Left lung (tissue), 10 donors: ENCODE measurements around the gene VRK2. TPM values are rescaled to one million over a fixed set of nuclear protein-coding genes. Genes with fewer than 3 reads are reported as not detected.

Experiments
- ATAC-seq: fragments of 200-7000 bp; cut with Tn5 transposase; one replicate; pipeline ENCODE4 v1.9.1; 2020; ENCODE audit warnings: moderate library complexity
- DNase-seq, 4 donors: peaks; one replicate each; pipeline ENCODE4 v3.0.0-alpha.2; 2013 to 2020
- H3K27ac ChIP-seq, 2 donors: fragments of 200-600 bp; sonication (generic) in 1 of 2; one replicate each; pipeline versions ENCODE4 v1.5.0 to v1.8.0; 2020 to 2021
- H3K27me3 ChIP-seq, 2 donors: fragments of 200-600 bp; sonication (generic) in 1 of 2; one replicate each; pipeline versions ENCODE4 v1.5.0 to v1.8.0; 2020 to 2021
- H3K36me3 ChIP-seq, 2 donors: fragments of 200-600 bp; sonication (generic) in 1 of 2; one replicate each; pipeline versions ENCODE4 v1.5.0 to v1.8.0; 2020 to 2021
- H3K4me1 ChIP-seq, 2 donors: fragments of 200-600 bp; one replicate each; pipeline ENCODE4 v1.8.0; 2021
- H3K4me3 ChIP-seq, 2 donors: fragments of 200-600 bp; sonication (generic) in 1 of 2; one replicate each; pipeline versions ENCODE4 v1.5.0 to v1.8.0; 2020 to 2021; ENCODE audit warnings: mild to moderate bottlenecking in 1 of 2
- H3K9me3 ChIP-seq, 2 donors: fragments of 200-600 bp; sonication (generic) in 1 of 2; one replicate each; pipeline versions ENCODE4 v1.5.0 to v1.8.0; 2020 to 2021
- intact Hi-C, 2 donors: fragments of 100-400 bp; cut with DNase I; formaldehyde crosslinking; loops; one replicate each; pipeline versions ENCODE4 v1.11.2 to v1.14.2; 2022
- polyA plus RNA-seq, 6 donors: library from polyadenylated mRNA; unstranded; fragments of 120-200 nt; gene quantifications; one replicate each; pipeline ENCODE4 v1.2.1, GENCODE V29; 2013; ENCODE audit not compliant: insufficient read length in 6 of 6
- total RNA-seq, 2 donors: library from RNA; stranded (reverse); fragmentation: NEBNext Ultra II Directional; extraction: Animal tissue kit (Norgen Biotek cat#: 25700); gene quantifications; one replicate each; pipeline ENCODE4 v1.2.1, GENCODE V29; 2021
- TF ChIP-seq, protein P1 (sequence below), 2 donors: fragments of 200-600 bp; sonication (generic) in 1 of 2; IDR thresholded peaks; one replicate each; pipeline versions ENCODE4 v1.5.0 to v1.8.0; 2021; ENCODE audit warnings: antibody characterized with exemption in 2 of 2
- donor health status: DM: no; HTN: yes; CAD: no.
- donor health status: DM: no; HTN: no; CAD: no.

VRK2 gene
- total and polyA plus RNA-seq, 8 donors, result 18.2 to 28.0 (median 24.1) TPM

- Histone ChIP-seq H3K27me3 (no peaks in the 10 kb centered on the region), H3K36me3 (peaks cover 0 to under 1% of the 10 kb centered on the region in 2 donors), H3K9me3 (no peaks in the 10 kb centered on the region), H3K4me1 (peaks cover 4 to 39% of the 10 kb centered on the region in 2 donors), H3K27ac (no peak overlapping the region), H3K4me3 (no peak overlapping the region)
- intact Hi-C loops, result no loop called here
- ATAC-seq (no peak), DNase-seq (no peak)
- TF ChIP-seq, protein P1, sequence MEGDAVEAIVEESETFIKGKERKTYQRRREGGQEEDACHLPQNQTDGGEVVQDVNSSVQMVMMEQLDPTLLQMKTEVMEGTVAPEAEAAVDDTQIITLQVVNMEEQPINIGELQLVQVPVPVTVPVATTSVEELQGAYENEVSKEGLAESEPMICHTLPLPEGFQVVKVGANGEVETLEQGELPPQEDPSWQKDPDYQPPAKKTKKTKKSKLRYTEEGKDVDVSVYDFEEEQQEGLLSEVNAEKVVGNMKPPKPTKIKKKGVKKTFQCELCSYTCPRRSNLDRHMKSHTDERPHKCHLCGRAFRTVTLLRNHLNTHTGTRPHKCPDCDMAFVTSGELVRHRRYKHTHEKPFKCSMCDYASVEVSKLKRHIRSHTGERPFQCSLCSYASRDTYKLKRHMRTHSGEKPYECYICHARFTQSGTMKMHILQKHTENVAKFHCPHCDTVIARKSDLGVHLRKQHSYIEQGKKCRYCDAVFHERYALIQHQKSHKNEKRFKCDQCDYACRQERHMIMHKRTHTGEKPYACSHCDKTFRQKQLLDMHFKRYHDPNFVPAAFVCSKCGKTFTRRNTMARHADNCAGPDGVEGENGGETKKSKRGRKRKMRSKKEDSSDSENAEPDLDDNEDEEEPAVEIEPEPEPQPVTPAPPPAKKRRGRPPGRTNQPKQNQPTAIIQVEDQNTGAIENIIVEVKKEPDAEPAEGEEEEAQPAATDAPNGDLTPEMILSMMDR (IDR thresholded peaks at IDR 0.05), result no peak
These were observed 2.5 kb upstream of the VRK2 start for GRCh38 chr2:58044145-58044544.

- ATAC-seq (no peak), DNase-seq (peak in 1 of 4 donors; percentile 38)
- Histone ChIP-seq H3K27ac (peak overlapping the region; percentile 96 to 99), H3K27me3 (no peaks in the 10 kb centered on the region), H3K4me1 (peaks cover 4 to 35% of the 10 kb centered on the region in 2 donors), H3K4me3 (peak overlapping the region; percentile 67 to 78), H3K9me3 (no peaks in the 10 kb centered on the region), H3K36me3 (peaks cover 0 to 6% of the 10 kb centered on the region in 2 donors)
- TF ChIP-seq, protein P1 (IDR thresholded peaks at IDR 0.05), result no peak
- intact Hi-C loops, result no loop called here
These were observed 849 bp upstream of the VRK2 start for GRCh38 chr2:58045580-58046334.

DNA sequence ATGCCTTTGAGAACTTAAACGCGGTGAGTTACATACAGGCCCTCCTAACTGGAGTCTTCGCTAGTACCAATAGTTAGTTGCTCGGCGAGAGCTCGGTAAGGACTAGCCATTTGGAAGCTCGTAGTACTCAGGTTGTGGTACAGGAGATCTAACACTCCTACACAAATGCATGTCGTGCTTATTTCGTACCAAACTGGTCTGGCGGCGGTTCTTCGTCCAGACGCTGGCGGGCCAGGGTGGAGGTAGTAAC lies 346 bp upstream of the VRK2 start:
- no peak for DNase-seq

DNA sequence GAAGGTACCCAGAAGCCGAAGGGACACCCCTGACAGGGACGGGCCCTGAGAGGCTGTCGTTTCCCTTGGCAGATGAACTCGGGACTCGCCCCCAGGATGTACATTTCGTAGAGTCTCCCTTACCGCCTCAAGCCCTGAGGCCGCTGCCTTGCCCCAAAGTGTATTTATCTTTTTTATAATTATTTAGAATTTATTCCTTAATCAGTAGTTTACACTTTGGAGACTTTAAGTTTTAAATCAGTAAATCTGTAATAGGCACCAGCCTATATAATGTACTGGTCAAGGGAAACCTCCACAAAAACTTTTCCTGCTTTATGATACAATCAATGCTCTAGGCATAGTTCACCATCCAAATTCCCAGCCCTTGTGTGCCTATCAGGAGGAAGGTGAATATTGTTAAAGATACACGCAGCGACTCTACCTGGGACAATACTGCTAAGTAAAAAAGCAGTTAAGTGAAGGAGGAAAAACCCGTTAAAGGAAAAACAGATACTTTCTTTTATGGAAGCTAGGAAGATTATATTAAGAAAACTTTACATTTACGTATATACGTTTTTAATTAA lies 848 bp downstream of the VRK2 start:
- no peak for DNase-seq

More for the DNA sequence above, 346 bp upstream of the VRK2 start:
- intact Hi-C loops, result no loop called here
- H3K4me1 ChIP-seq, result peaks cover 4 to 35% of the 10 kb centered on the region in 2 donors
- peak overlapping the region; percentile 67 to 78 for H3K4me3 ChIP-seq
- TF ChIP-seq, protein P1 (IDR thresholded peaks at IDR 0.05), result no peak
- H3K27me3 ChIP-seq, result no peaks in the 10 kb centered on the region
- ATAC-seq, result peak; percentile 51
- H3K27ac ChIP-seq, result peak overlapping the region; percentile 96 to 99
- peaks cover 0 to 6% of the 10 kb centered on the region in 2 donors for H3K36me3 ChIP-seq
- no peaks in the 10 kb centered on the region for H3K9me3 ChIP-seq

DNA sequence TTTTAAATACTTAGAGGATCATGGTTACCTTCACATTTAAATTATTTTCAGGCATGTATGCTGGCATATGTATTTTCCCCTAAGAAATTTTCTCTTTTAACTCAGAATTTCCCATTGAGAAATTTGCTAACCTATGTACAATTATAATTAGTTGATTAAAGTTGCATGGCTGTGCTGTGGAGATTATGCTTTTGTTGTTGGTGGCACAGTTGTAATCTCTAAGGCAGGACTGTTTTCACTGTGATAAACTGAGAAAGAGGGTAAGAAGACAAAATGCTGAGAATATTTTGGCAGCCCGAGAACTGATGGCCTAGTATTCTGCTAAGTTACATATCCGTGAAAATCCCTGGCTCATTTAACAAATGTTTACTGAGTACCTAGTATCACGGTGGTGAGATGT lies 1.4 kb downstream of the VRK2 start:
- Histone ChIP-seq H3K9me3 (no peaks in the 10 kb centered on the region), H3K36me3 (peaks cover 0 to 6% of the 10 kb centered on the region in 2 donors), H3K4me3 (peak overlapping the region in 1 of 2 donors; percentile 67), H3K27ac (peak overlapping the region in 1 of 2 donors; percentile 99), H3K27me3 (no peaks in the 10 kb centered on the region), H3K4me1 (peaks cover 0 to 35% of the 10 kb centered on the region in 2 donors)
- DNase-seq, result no peak
- intact Hi-C loops, result no loop called here
- TF ChIP-seq, protein P1 (IDR thresholded peaks at IDR 0.05), result no peak
- ATAC-seq, result no peak

More for the DNA sequence above, 848 bp downstream of the VRK2 start:
- Histone ChIP-seq H3K9me3 (no peaks in the 10 kb centered on the region), H3K4me3 (peak overlapping the region; percentile 67 to 78), H3K27ac (peak overlapping the region; percentile 96 to 99), H3K27me3 (no peaks in the 10 kb centered on the region), H3K36me3 (peaks cover 0 to 6% of the 10 kb centered on the region in 2 donors), H3K4me1 (peaks cover 1 to 35% of the 10 kb centered on the region in 2 donors)
- intact Hi-C loops, result no loop called here
- ATAC-seq, result no peak
- TF ChIP-seq, protein P1 (IDR thresholded peaks at IDR 0.05), result no peak
